Karpas-422 (cell line): ENCODE measurements around the gene ATG9B. TPM values are rescaled to one million over a fixed set of nuclear protein-coding genes. Genes with fewer than 3 reads are reported as not detected.

Experiments
- DNase-seq: peaks from one replicate; pipeline ENCODE4 v3.0.0-alpha.2; 2015
- H2AFZ ChIP-seq: fragments of 200-600 bp; sonication (generic); 2 replicates; pipeline ENCODE4 v1.6.1; 2014; ENCODE audit warnings: antibody characterized with exemption, low read length, mixed read lengths
- H3K27ac ChIP-seq: fragments of 200-600 bp; sonication (generic); 2 replicates; pipeline ENCODE4 v1.5.1; 2014; ENCODE audit warnings: mild to moderate bottlenecking, low read length, moderate library complexity
- H3K27me3 ChIP-seq: fragments of 200-600 bp; sonication (generic); 2 replicates; pipeline ENCODE4 v1.6.1; 2014; ENCODE audit warnings: low read length, mixed read lengths
- H3K36me3 ChIP-seq: fragments of 200-600 bp; sonication (generic); 2 replicates; pipeline ENCODE4 v1.6.1; 2014; ENCODE audit warnings: low read length, mixed read lengths; ENCODE audit not compliant: insufficient read depth
- H3K4me1 ChIP-seq: fragments of 200-600 bp; sonication (generic); 2 replicates; pipeline ENCODE4 v1.6.1; 2014; ENCODE audit warnings: mild to moderate bottlenecking, low read length, mixed read lengths
- H3K4me2 ChIP-seq: fragments of 200-600 bp; sonication (generic); 2 replicates; pipeline ENCODE4 v1.6.1; 2014; ENCODE audit warnings: low read length, low read depth, mild to moderate bottlenecking; ENCODE audit not compliant: poor library complexity, severe bottlenecking
- H3K4me3 ChIP-seq: fragments of 200-600 bp; sonication (generic); 2 replicates; pipeline ENCODE4 v1.5.1; 2014; ENCODE audit warnings: mild to moderate bottlenecking, antibody characterized with exemption, low read length, mixed read lengths
- H3K79me2 ChIP-seq: fragments of 200-600 bp; sonication (generic); 2 replicates; pipeline ENCODE4 v1.6.1; 2014; ENCODE audit warnings: mild to moderate bottlenecking, low read length, mixed read lengths
- H3K9ac ChIP-seq: fragments of 200-600 bp; sonication (generic); 2 replicates; pipeline ENCODE4 v1.6.0; 2014; ENCODE audit warnings: low read length
- H3K9me2 ChIP-seq: fragments of 200-600 bp; sonication (generic), shearing (Covaris generic); replicated peaks from 2 replicates; pipeline ENCODE4 v1.6.0; 2014; ENCODE audit warnings: mild to moderate bottlenecking, low read length, moderate library complexity; ENCODE audit not compliant: insufficient read depth
- H3K9me3 ChIP-seq: fragments of 300-700, 200-600 bp; sonication (generic); 2 replicates; pipeline ENCODE4 v1.6.1; 2014; ENCODE audit warnings: low read length, mixed read lengths
- H4K20me1 ChIP-seq: fragments of 200-600 bp; sonication (generic); 2 replicates; pipeline ENCODE4 v1.6.1; 2014; ENCODE audit warnings: mild to moderate bottlenecking, antibody characterized with exemption, low read length, low read depth; ENCODE audit not compliant: insufficient read depth
- total RNA-seq: library from RNA; depleted of rRNA; stranded (reverse); fragments of >200 nt; shearing (Covaris generic); gene quantifications from 2 replicates; pipeline ENCODE4 v1.2.3, GENCODE V29; 2014; ENCODE audit warnings: low replicate concordance

ATG9B gene
- total RNA-seq, 1 experiment from 2014 or later = 0.78 TPM

DNA sequence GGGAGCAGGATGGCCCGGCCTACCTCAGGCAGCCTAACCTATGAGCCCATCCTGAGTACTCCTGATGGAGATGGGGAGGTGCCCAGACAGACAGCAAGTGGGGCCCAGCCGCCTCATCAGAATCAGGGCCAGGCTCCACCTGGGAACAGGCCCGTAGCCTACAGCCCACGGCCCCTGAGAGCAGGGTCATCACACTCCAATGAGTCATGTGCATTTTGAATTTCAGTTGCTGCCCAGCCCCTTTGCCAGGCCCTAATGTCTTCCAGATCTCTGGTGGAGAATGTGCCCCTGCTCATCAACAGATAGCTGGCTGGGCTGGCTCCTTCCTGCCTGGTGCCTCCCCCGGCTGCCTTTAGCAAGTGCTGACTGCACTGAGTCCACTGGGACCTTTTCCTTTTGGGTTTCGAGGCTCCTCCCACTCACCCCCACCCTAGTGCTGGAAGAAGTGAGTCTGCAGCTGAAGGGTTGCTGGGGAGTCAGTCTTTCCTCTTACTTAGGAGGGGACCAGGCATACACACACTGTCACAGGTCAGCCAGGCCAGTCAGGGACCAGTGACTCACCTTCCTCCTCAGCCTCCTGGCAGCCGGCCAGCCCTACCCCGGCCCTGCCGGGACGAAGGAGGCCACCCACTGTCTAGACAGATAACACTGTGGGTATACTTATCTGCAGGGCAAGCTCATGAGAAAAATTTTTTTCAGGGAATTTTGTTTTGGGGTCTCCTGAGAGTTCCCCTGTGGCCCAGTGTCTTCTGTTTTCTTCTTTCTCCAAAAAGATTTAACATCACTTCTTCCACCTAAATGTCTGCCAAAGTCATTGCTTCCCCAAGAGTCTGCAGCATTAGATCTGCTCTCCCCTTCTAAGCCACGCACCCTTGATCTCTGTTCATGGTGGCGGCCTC, 14.9 kb upstream of the ATG9B start:
- H3K79me2 ChIP-seq = no peaks in the 10 kb centered on the region
- H3K27me3 ChIP-seq = no peaks in the 10 kb centered on the region
- H3K9me2 ChIP-seq = no peaks in the 10 kb centered on the region
- no peak overlapping the region for H2AFZ ChIP-seq
- H3K9me3 ChIP-seq = no peaks in the 10 kb centered on the region
- H3K9ac ChIP-seq = no peak overlapping the region
- H3K4me1 ChIP-seq = no peaks in the 10 kb centered on the region
- no peaks in the 10 kb centered on the region for H3K36me3 ChIP-seq
- H3K4me3 ChIP-seq = no peak overlapping the region
- no peaks in the 10 kb centered on the region for H4K20me1 ChIP-seq
- no peak overlapping the region for H3K27ac ChIP-seq
- no peak for DNase-seq
- H3K4me2 ChIP-seq = no peak overlapping the region

DNA sequence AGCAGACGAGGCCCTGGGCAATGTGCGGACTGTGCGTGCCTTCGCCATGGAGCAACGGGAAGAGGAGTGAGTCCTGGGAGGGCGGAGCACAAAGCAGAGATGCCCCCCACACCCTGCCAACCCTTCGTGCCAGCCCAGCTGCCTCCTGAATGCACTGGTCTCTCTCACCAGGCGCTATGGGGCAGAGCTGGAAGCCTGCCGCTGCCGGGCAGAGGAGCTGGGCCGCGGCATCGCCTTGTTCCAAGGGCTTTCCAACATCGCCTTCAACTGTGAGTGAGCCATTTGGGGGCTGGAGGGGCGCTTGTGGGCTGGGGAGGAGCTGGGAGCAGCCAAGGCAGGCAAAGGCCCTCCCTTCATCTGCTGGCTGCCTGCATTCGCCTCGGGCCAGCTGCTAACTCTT, 11.6 kb upstream of the ATG9B start:
- Histone ChIP-seq H3K4me2 (no peak overlapping the region), H2AFZ (no peak overlapping the region), H3K9me3 (no peaks in the 10 kb centered on the region), H3K27me3 (no peaks in the 10 kb centered on the region), H3K36me3 (no peaks in the 10 kb centered on the region), H3K4me3 (no peak overlapping the region), H3K79me2 (no peaks in the 10 kb centered on the region; the same call in 1 of the 2 replicates), H3K4me1 (no peaks in the 10 kb centered on the region), H3K9me2 (no peaks in the 10 kb centered on the region), H4K20me1 (no peaks in the 10 kb centered on the region), H3K27ac (no peak overlapping the region), H3K9ac (no peak overlapping the region)
- no peak for DNase-seq

DNA sequence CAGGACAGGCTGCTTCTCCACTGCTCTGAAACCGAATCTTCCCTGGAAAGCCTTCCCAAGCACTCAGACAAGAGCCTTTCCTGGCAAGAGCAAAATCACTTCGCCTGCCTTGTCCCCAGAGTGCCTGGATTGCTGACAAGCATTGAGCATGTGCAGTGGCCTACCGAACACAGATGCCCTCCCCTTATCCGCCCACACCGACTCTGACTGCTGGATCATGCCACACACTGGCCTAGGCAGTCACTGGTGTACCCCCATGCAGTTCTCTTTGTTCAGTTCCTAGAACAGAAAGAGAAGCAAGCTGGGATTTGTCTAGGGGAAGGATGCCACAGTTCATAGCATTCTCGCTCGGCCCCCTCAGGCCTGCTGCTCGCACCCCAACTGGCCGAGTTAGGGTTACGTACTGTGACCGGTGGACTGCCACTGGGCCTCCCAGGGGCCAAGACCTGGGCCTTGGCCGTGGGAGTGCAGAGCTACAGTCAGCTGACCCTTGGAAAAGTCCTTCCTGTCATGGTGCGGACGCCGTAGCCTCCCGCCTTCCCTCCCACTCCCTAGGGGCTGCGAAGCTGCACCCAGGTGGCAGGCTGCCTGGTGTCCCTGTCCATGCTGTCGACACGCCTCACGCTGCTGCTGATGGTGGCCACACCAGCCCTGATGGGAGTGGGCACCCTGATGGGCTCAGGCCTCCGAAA, 10.9 kb upstream of the ATG9B start:
- no peaks in the 10 kb centered on the region for H3K4me1 ChIP-seq
- H2AFZ ChIP-seq = no peak overlapping the region
- no peaks in the 10 kb centered on the region for H3K36me3 ChIP-seq
- no peaks in the 10 kb centered on the region for H3K9me2 ChIP-seq
- no peaks in the 10 kb centered on the region for H3K9me3 ChIP-seq
- no peak for DNase-seq
- no peaks in the 10 kb centered on the region for H4K20me1 ChIP-seq
- no peak overlapping the region for H3K4me3 ChIP-seq
- no peak overlapping the region for H3K4me2 ChIP-seq
- no peaks in the 10 kb centered on the region for H3K27me3 ChIP-seq
- H3K27ac ChIP-seq = no peak overlapping the region
- H3K9ac ChIP-seq = no peak overlapping the region
- no peaks in the 10 kb centered on the region; the same call in 1 of the 2 replicates for H3K79me2 ChIP-seq

DNA sequence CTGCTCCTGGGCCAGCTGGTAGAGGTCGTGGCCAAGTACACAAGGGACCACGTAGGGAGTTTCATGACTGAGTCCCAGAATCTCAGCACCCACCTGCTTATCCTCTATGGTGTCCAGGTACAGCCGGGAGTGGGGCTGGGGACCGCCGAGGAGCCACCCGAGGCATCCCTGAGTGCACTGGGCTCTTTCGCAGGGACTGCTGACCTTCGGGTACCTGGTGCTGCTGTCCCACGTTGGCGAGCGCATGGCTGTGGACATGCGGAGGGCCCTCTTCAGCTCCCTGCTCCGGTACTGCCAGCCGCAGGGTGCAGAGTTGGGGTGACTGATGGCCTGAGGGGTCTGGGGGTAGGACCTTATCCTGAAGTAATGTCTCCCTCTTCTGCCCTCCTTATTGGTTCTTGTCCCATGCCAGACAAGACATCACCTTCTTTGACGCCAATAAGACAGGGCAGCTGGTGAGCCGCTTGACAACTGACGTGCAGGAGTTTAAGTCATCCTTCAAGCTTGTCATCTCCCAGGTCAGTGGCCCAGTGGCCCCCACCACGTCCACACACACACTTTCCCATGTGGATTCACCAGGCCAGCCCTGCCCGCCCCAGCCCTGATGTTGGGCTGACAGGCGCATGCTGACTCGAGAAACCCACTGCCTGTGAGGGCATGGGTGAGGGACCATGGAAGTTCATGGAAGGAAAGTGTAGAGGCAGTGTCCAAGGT, 10.2 kb upstream of the ATG9B start:
- Histone ChIP-seq H3K9me3 (no peaks in the 10 kb centered on the region), H3K27ac (no peak overlapping the region), H2AFZ (no peak overlapping the region), H3K4me1 (peaks cover 6% of the 10 kb centered on the region), H3K27me3 (no peaks in the 10 kb centered on the region), H3K4me3 (no peak overlapping the region), H3K79me2 (peaks cover 5% of the 10 kb centered on the region), H3K4me2 (no peak overlapping the region), H3K9me2 (no peaks in the 10 kb centered on the region), H4K20me1 (no peaks in the 10 kb centered on the region), H3K36me3 (no peaks in the 10 kb centered on the region), H3K9ac (no peak overlapping the region)
- DNase-seq = no peak

DNA sequence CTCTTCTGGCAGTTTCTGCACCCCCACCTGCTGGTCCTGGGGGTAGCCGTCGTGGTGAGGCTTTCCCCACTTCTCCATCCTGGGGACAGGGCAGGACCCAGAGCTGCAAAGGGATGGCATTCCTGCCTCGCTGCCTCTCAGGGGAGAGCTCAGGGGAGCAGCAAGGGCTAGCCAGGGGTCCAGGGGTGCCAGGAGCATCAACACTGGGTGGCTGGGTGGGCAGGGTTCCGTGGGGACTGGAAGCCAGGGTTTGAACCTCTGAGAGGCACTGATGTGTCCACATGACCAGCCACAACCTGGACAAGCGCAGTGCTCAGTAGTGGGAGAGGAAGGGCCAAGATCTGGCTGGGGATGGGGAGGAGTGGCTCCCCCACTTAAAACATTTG, 9.6 kb upstream of the ATG9B start:
- Histone ChIP-seq H4K20me1 (no peaks in the 10 kb centered on the region), H2AFZ (no peak overlapping the region), H3K4me3 (no peak overlapping the region), H3K9me3 (no peaks in the 10 kb centered on the region), H3K27ac (no peak overlapping the region), H3K36me3 (no peaks in the 10 kb centered on the region), H3K27me3 (no peaks in the 10 kb centered on the region), H3K9me2 (no peaks in the 10 kb centered on the region), H3K79me2 (peaks cover 11% of the 10 kb centered on the region), H3K9ac (no peak overlapping the region), H3K4me2 (no peak overlapping the region), H3K4me1 (peaks cover 12% of the 10 kb centered on the region)
- DNase-seq = no peak

DNA sequence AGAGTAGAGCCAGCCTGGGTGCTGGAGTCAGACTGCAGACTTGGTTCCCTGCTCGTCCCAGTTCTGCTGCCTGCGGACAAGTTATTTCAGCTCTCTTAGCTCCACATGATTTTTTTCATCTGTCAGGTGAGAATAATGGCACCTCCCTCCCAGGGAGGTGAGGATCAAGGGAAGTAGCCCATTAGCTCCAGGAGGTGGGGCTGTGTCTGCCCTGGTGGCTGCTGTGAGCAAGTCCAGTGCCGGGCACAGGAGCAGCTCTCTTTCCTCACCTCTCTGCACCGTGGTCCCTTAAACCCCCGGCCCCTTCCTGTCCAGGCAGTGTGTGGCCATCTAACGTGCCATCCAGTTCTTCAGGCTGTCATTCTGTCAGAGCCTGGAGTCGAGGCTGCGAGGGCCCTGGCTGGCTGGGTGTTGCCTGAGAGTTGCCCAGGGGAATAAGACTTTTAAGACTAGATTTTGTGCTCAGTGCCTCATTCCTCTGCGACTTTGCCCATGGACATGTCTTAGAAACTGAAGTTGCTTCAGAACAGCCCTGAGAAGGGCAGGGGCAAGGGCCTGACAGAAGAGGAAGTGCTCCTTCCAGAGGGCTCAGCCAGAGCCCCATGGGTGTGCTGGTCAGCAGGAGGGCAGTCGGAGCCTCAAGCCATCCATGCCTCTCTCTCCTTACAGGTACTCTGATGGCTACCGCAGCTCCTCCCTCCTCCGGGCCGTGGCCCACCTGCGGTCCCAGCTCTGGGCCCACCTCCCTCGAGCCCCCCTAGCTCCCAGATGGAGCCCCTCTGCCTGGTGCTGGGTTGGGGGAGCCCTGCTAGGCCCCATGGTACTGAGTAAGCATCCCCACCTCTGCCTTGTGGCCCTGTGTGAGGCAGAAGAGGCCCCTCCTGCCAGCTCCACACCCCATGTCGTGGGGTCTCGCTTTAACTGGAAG, 8.9 kb upstream of the ATG9B start:
- no peak for DNase-seq
- H3K9me3 ChIP-seq = no peaks in the 10 kb centered on the region
- H3K9ac ChIP-seq = no peak overlapping the region
- no peaks in the 10 kb centered on the region for H3K36me3 ChIP-seq
- no peaks in the 10 kb centered on the region for H3K9me2 ChIP-seq
- no peak overlapping the region for H3K27ac ChIP-seq
- no peaks in the 10 kb centered on the region for H3K27me3 ChIP-seq
- H3K4me2 ChIP-seq = no peak overlapping the region
- H3K4me3 ChIP-seq = no peak overlapping the region
- peaks cover 13% of the 10 kb centered on the region for H3K4me1 ChIP-seq
- peaks cover 14% of the 10 kb centered on the region for H3K79me2 ChIP-seq
- no peak overlapping the region for H2AFZ ChIP-seq
- H4K20me1 ChIP-seq = no peaks in the 10 kb centered on the region

DNA sequence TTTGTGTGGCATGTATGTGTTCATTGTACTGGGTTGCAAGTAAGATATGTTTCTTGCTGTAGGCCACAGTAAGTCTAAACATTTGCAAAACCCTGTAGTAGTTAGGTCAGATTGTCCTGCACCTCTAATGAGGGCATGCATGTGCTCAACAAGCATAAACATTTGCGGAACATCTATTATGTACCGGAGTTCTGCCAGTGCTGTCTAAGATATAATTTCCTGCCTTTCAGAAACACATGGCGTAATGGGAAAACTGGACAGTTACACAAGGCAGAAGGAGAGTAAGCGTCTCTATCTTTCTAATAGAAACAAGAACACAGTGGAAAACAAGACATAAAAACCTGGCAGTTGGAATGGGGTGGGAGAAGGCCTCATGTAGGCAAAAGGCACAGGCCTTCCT, 6.7 kb upstream of the ATG9B start:
- DNase-seq = no peak

More for the DNA sequence above, 6.7 kb upstream of the ATG9B start:
- Histone ChIP-seq H3K27ac (no peak overlapping the region), H3K9ac (no peak overlapping the region), H3K4me1 (peaks cover 33% of the 10 kb centered on the region), H3K79me2 (peaks cover 14% of the 10 kb centered on the region), H3K4me3 (no peak overlapping the region), H4K20me1 (no peaks in the 10 kb centered on the region), H3K27me3 (no peaks in the 10 kb centered on the region), H2AFZ (no peak overlapping the region), H3K9me2 (no peaks in the 10 kb centered on the region), H3K36me3 (no peaks in the 10 kb centered on the region), H3K9me3 (no peaks in the 10 kb centered on the region), H3K4me2 (no peak overlapping the region)
